ENCODE results near the gene C11orf97. TPM values are rescaled to one million over a fixed set of nuclear protein-coding genes. Genes with fewer than 3 reads are reported as not detected.

The C11orf97 gene
- total RNA-seq, 1 experiment from 2014 or later = not detected

DNA sequence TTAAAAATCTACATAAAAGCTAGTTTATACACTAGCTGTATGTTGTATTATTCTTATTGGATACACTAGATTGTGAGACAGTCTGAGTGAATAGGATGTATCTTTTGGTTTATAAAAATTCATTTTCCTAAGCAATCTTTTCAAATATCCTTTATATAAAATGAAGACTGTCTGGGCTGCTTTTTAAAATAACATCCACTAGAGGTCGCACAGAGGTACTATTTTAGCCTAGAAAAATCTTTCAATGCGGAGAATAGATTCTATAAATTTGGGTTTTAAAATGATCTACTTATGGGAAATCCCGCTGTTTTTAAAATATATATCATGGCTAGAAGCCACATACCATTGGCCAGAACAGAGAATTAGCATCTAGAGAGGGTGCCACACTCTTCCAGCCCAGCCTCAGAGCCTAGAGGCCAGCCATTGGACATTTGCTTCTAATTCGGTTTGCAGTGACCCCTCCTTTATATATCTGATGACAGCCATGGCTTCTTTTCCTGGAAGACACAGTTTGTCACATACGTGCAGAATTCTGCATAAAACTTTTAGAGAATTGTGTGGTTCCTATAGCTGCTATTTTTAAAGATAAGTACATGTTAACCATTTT, 7.3 kb downstream of the C11orf97 start:
- H3K9me3 Mint-ChIP-seq (ENCODE audit: low read depth, unreplicated experiment) = no peaks in the 10 kb centered on the region
- intact Hi-C loops (cut with micrococcal nuclease; ENCODE audit: unreplicated experiment) = loop anchor here (2.0 to 10.0 kb wide), 3 partner anchors 23 to 375 kb away; partner anchors contain the start of gene FUT4
- no peak overlapping the region for H3K27ac Mint-ChIP-seq (ENCODE audit: unreplicated experiment)
- no peaks in the 10 kb centered on the region for H3K36me3 Mint-ChIP-seq (ENCODE audit: insufficient read depth, unreplicated experiment)
- no peak overlapping the region for H3K4me3 Mint-ChIP-seq (ENCODE audit: low read depth, unreplicated experiment)
- TF ChIP-seq, protein P1, sequence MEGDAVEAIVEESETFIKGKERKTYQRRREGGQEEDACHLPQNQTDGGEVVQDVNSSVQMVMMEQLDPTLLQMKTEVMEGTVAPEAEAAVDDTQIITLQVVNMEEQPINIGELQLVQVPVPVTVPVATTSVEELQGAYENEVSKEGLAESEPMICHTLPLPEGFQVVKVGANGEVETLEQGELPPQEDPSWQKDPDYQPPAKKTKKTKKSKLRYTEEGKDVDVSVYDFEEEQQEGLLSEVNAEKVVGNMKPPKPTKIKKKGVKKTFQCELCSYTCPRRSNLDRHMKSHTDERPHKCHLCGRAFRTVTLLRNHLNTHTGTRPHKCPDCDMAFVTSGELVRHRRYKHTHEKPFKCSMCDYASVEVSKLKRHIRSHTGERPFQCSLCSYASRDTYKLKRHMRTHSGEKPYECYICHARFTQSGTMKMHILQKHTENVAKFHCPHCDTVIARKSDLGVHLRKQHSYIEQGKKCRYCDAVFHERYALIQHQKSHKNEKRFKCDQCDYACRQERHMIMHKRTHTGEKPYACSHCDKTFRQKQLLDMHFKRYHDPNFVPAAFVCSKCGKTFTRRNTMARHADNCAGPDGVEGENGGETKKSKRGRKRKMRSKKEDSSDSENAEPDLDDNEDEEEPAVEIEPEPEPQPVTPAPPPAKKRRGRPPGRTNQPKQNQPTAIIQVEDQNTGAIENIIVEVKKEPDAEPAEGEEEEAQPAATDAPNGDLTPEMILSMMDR (IDR thresholded peaks at IDR 0.05; ENCODE audit: unreplicated experiment) = peak; percentile 19
- H3K4me1 Mint-ChIP-seq (ENCODE audit: low read depth, unreplicated experiment) = no peaks in the 10 kb centered on the region
- CTCF ChIA-PET = interaction anchor here (0.6 to 1.4 kb wide), 2 partner anchors 68 to 384 kb away, joined by 3 to 4 read pairs; no protein-coding TSS in a partner anchor
- no TSS peak for BruUV-seq (replicated peaks)
- no peak for DNase-seq
- no peaks in the 10 kb centered on the region for H3K27me3 Mint-ChIP-seq (ENCODE audit: unreplicated experiment)

GRCh38 chr11:94521684-94522083, 9.4 kb downstream of the C11orf97 start:
- H3K36me3 Mint-ChIP-seq (ENCODE audit: insufficient read depth, unreplicated experiment) = peaks cover 4% of the 10 kb centered on the region
- TF ChIP-seq, protein P1 (IDR thresholded peaks at IDR 0.05; ENCODE audit: unreplicated experiment) = no peak
- peaks cover 12% of the 10 kb centered on the region for H3K4me1 Mint-ChIP-seq (ENCODE audit: low read depth, unreplicated experiment)
- BruUV-seq (replicated peaks) = no TSS peak
- no peak overlapping the region for H3K27ac Mint-ChIP-seq (ENCODE audit: unreplicated experiment)
- no peak overlapping the region for H3K4me3 Mint-ChIP-seq (ENCODE audit: low read depth, unreplicated experiment)
- intact Hi-C loops (cut with micrococcal nuclease; ENCODE audit: unreplicated experiment) = loop anchor here (2.0 kb wide), 1 partner anchor 21 kb away; the partner anchor contains the start of gene FUT4
- CTCF ChIA-PET = interaction anchor here (1.0 kb wide), 2 partner anchors 22 to 81 kb away, joined by 3 to 5 read pairs; partner anchors contain the start of gene FUT4
- no peaks in the 10 kb centered on the region for H3K27me3 Mint-ChIP-seq (ENCODE audit: unreplicated experiment)
- DNase-seq = no peak
- H3K9me3 Mint-ChIP-seq (ENCODE audit: low read depth, unreplicated experiment) = no peaks in the 10 kb centered on the region

- Mint-ChIP-seq H3K9me3 (ENCODE audit: low read depth, unreplicated experiment) (no peaks in the 10 kb centered on the region), H3K36me3 (ENCODE audit: insufficient read depth, unreplicated experiment) (peaks cover 4% of the 10 kb centered on the region), H3K27ac (ENCODE audit: unreplicated experiment) (no peak overlapping the region), H3K4me1 (ENCODE audit: low read depth, unreplicated experiment) (peaks cover 13% of the 10 kb centered on the region), H3K27me3 (ENCODE audit: unreplicated experiment) (no peaks in the 10 kb centered on the region), H3K4me3 (ENCODE audit: low read depth, unreplicated experiment) (no peak overlapping the region)
- no peak for DNase-seq
- CTCF ChIA-PET = interaction anchor here (0.6 kb wide), 1 partner anchor 127 kb away, joined by 3 read pairs; no protein-coding TSS in a partner anchor
- no TSS peak for BruUV-seq (replicated peaks)
- intact Hi-C loops (cut with micrococcal nuclease; ENCODE audit: unreplicated experiment) = no loop called here
- TF ChIP-seq, protein P1 (IDR thresholded peaks at IDR 0.05; ENCODE audit: unreplicated experiment) = no peak
Observed at GRCh38 chr11:94524341-94524740, 12.1 kb downstream of the C11orf97 start.

- intact Hi-C loops (cut with micrococcal nuclease; ENCODE audit: unreplicated experiment) = no loop called here
- Mint-ChIP-seq H3K27ac (ENCODE audit: unreplicated experiment) (peak overlapping the region; percentile 23), H3K4me1 (ENCODE audit: low read depth, unreplicated experiment) (peaks cover 13% of the 10 kb centered on the region), H3K4me3 (ENCODE audit: low read depth, unreplicated experiment) (no peak overlapping the region), H3K9me3 (ENCODE audit: low read depth, unreplicated experiment) (no peaks in the 10 kb centered on the region), H3K27me3 (ENCODE audit: unreplicated experiment) (no peaks in the 10 kb centered on the region), H3K36me3 (ENCODE audit: insufficient read depth, unreplicated experiment) (peaks cover 4% of the 10 kb centered on the region)
- CTCF ChIA-PET = interaction anchor here (1.3 kb wide), 1 partner anchor 11 kb away, joined by 3 read pairs; no protein-coding TSS in a partner anchor
- peak; percentile 68 for DNase-seq
- TF ChIP-seq, protein P1 (IDR thresholded peaks at IDR 0.05; ENCODE audit: unreplicated experiment) = no peak
- no TSS peak for BruUV-seq (replicated peaks)
Observed at GRCh38 chr11:94525546-94526324, 13.5 kb downstream of the C11orf97 start.

Data from Calu3 (cell line).